Vagina (tissue), 2 donors: ENCODE data around the gene GNAQ. TPM values are rescaled to one million over a fixed set of nuclear protein-coding genes. Genes with fewer than 3 reads are reported as not detected.

Experiments used
- DNase-seq, 2 donors: peaks; one replicate each; pipeline ENCODE4 v3.0.0-alpha.2; 2017; ENCODE audit errors: extremely low spot score in 2 of 2
- H3K27ac ChIP-seq: fragments of 200-600 bp; sonication (generic); one replicate; pipeline ENCODE4 v1.5.1; 2019
- H3K27me3 ChIP-seq: fragments of 200-600 bp; sonication (generic); one replicate; pipeline ENCODE4 v1.5.1; 2019
- H3K36me3 ChIP-seq, 2 donors: fragments of 200-600 bp; sonication (generic); one replicate each; pipeline ENCODE4 v1.5.1; 2017 to 2019
- H3K4me1 ChIP-seq: fragments of 200-600 bp; sonication (generic); one replicate; pipeline ENCODE4 v1.5.1; 2019
- H3K4me3 ChIP-seq, 2 donors: fragments of 200-600 bp; sonication (generic); 1 replicate in 1 of 2; 2 replicates in 1 of 2; pipeline ENCODE4 v1.5.1; 2016 to 2019
- H3K9me3 ChIP-seq: fragments of 200-600 bp; sonication (generic); one replicate; pipeline ENCODE4 v1.5.1; 2019
- CTCF ChIP-seq, 3 experiments: fragments of 450-650 bp in 2 of 3; fragments of 200-600 bp in 1 of 3; sonication (generic) in 1 of 3; IDR thresholded peaks; one replicate each; pipeline ENCODE4 v1.5.1; 2017 to 2019; ENCODE audit warnings: antibody characterized with exemption in 3 of 3, mild to moderate bottlenecking in 2 of 3, moderate library complexity in 2 of 3
- POLR2A ChIP-seq, 2 donors: fragments of 450-650 bp; IDR thresholded peaks; one replicate each; pipeline ENCODE4 v1.6.1; 2017; ENCODE audit warnings: antibody characterized with exemption in 2 of 2, mild to moderate bottlenecking in 2 of 2, moderate library complexity in 2 of 2
- POLR2AphosphoS5 ChIP-seq, 2 donors: sonication (generic); formaldehyde crosslinking; IDR thresholded peaks; one replicate each; pipeline ENCODE4 v1.9.0; 2017; ENCODE audit warnings: antibody characterized with exemption in 2 of 2, mild to moderate bottlenecking in 2 of 2, low read depth in 1 of 2; ENCODE audit not compliant: insufficient read depth in 1 of 2
- intact Hi-C: fragments of 100-400 bp; cut with DNase I; formaldehyde crosslinking; loops from one replicate; pipeline ENCODE4 v1.15.1; 2023
- total RNA-seq: library from RNA; depleted of rRNA; stranded (reverse); fragments of >200 nt; gene quantifications from one replicate; pipeline ENCODE4 v1.2.3, GENCODE V29; 2016

GNAQ gene
- total RNA-seq, 1 donor from 2014 or later: 31.9 TPM

GRCh38 chr9:77892171-77892570 is 139.4 kb downstream of the GNAQ start:
- no peak for TF ChIP-seq CTCF (IDR thresholded peaks at IDR 0.05)
- no peak for TF ChIP-seq POLR2A (IDR thresholded peaks at IDR 0.05)
- no peak for TF ChIP-seq POLR2AphosphoS5 (IDR thresholded peaks at IDR 0.05; ENCODE audit: insufficient read depth in 1 of 2, low read depth in 1 of 2)
- H3K4me3 ChIP-seq: no peak overlapping the region
- no peaks in the 10 kb centered on the region for H3K9me3 ChIP-seq
- intact Hi-C loops: no loop called here
- peaks cover 10% of the 10 kb centered on the region for H3K4me1 ChIP-seq
- H3K36me3 ChIP-seq: no peaks in the 10 kb centered on the region
- DNase-seq: no peak
- no peak overlapping the region for H3K27ac ChIP-seq
- no peaks in the 10 kb centered on the region for H3K27me3 ChIP-seq

DNA sequence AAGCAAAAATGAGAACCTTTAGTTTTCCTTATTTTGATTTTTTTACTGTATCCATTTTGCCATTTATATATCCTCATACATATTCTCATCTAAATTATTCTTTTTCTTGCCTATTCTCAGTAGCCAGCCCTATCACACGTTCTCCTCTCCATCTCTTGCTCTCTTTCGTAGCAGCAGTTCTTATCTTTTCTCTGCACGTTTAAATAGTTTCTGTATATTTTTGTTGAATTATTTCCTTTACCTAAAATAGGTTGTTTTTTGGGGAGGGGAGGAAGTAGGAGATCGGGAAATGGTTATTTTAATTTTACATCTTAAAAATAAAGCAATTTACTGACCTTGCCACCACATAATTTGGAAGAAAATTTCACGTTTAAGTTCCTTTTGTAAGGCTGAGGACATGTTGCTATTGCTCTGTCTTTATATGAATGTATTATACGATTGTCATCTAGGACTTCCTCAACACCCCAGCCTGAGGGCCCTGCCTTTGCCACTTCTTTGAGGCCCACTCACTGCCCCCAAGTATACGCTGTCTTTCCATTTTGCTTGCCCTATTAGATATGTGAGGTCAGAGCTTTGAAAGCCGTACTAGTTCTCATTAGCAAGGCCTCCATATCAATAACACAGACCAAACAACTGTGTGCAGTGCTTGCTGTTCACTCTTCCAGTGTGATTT is 140.3 kb downstream of the GNAQ start:
- H3K27ac ChIP-seq: no peak overlapping the region
- intact Hi-C loops: no loop called here
- H3K36me3 ChIP-seq: no peaks in the 10 kb centered on the region
- no peaks in the 10 kb centered on the region for H3K9me3 ChIP-seq
- H3K4me3 ChIP-seq: no peak overlapping the region
- TF ChIP-seq POLR2AphosphoS5 (IDR thresholded peaks at IDR 0.05; ENCODE audit: insufficient read depth in 1 of 2, low read depth in 1 of 2) (no peak), CTCF (IDR thresholded peaks at IDR 0.05) (no peak), POLR2A (IDR thresholded peaks at IDR 0.05) (no peak)
- peaks cover 4% of the 10 kb centered on the region for H3K4me1 ChIP-seq
- no peak for DNase-seq
- no peaks in the 10 kb centered on the region for H3K27me3 ChIP-seq

- H3K27me3 ChIP-seq: no peaks in the 10 kb centered on the region
- DNase-seq: no peak
- H3K4me1 ChIP-seq: peaks cover 15% of the 10 kb centered on the region
- no peak overlapping the region for H3K4me3 ChIP-seq
- H3K9me3 ChIP-seq: no peaks in the 10 kb centered on the region
- intact Hi-C loops: no loop called here
- no peak overlapping the region for H3K27ac ChIP-seq
- TF ChIP-seq POLR2A (IDR thresholded peaks at IDR 0.05): no peak
- no peaks in the 10 kb centered on the region for H3K36me3 ChIP-seq
Observed at GRCh38 chr9:77887662-77888061, 143.9 kb downstream of the GNAQ start.

DNA sequence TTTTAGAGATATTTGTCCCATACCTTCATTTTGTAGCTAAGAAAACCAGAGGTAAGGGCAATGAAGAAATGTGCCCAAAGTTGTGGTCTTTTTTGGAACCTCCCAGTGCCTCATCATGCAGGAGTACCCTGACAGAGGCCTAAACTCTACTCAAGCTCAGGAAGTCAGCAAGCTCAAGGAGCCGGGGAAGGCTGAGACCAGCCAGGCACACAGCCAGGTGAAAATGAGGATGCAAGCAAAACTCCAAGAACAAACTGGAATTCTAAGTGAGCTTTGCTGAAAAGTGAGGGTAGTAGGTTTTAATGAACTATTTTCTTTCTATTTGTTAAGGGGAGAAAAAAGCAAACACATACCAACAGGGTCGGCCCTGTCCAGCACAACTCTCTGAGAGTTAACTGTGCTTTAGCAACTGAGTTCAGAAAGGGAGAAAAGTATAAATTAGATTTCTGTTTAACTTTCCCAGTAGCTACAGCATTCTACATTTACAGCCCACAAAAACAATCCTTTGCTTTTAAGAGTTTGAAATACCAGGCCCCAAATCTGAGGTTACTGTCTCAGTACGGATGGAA is 146.4 kb downstream of the GNAQ start:
- no peak overlapping the region for H3K4me3 ChIP-seq
- H3K27me3 ChIP-seq: no peaks in the 10 kb centered on the region
- intact Hi-C loops: no loop called here
- no peaks in the 10 kb centered on the region for H3K36me3 ChIP-seq
- H3K27ac ChIP-seq: no peak overlapping the region
- TF ChIP-seq POLR2AphosphoS5 (IDR thresholded peaks at IDR 0.05; ENCODE audit: insufficient read depth in 1 of 2, low read depth in 1 of 2): no peak
- TF ChIP-seq POLR2A (IDR thresholded peaks at IDR 0.05): no peak
- peaks cover 28% of the 10 kb centered on the region for H3K4me1 ChIP-seq
- no peak for DNase-seq
- H3K9me3 ChIP-seq: no peaks in the 10 kb centered on the region

DNA sequence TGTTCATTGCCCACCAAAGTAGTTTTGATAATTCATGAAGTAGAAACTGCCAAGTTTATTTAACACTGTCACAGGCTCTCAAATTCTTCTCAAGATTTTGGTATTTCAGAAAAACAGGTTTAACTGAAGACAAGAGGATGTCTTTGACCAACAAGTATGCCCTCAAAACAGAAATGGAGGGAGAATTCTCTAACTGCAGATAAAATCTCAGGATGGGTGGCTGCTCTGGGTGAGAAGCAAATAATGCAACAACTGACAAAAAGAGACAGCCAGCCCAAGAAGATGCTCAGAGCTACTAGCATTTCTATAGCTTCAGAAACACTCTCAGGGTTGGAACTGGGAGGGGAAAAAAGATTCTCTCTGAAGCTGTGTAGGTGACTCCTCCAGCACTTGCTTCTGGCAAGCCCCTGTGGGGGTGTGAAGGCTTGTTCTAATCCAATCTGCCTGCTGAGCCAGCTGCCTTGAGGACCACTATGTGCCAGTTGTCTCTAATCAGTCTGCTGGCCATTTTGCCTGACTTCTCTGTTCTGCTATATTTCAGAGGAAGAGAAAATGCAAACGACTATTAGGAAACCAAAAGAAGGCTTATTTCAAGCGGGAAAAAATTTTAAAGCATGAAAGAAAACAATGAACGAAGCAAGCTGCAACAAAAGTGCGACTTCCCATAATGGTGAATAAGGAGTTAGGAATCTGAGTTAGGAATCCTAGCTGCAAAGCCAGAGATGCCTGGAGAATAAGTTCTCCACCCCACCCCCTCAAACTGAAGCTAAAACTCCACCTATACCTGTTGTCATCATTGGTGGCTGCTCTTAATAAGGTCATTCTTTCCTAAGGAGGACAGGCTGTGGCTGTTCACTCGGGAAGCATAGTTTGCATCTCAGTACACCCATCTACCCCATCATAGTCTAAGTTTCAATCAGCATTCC is 147.5 kb downstream of the GNAQ start:
- H3K27me3 ChIP-seq: no peaks in the 10 kb centered on the region
- DNase-seq: no peak
- no peak for TF ChIP-seq CTCF (IDR thresholded peaks at IDR 0.05)
- TF ChIP-seq POLR2AphosphoS5 (IDR thresholded peaks at IDR 0.05; ENCODE audit: insufficient read depth in 1 of 2, low read depth in 1 of 2): no peak
- no peak for TF ChIP-seq POLR2A (IDR thresholded peaks at IDR 0.05)
- no peak overlapping the region for H3K27ac ChIP-seq
- peaks cover 34% of the 10 kb centered on the region for H3K4me1 ChIP-seq
- no peak overlapping the region for H3K4me3 ChIP-seq
- no peaks in the 10 kb centered on the region for H3K36me3 ChIP-seq
- intact Hi-C loops: no loop called here
- no peaks in the 10 kb centered on the region for H3K9me3 ChIP-seq
